GM13976 (cell line): ENCODE data around the gene ACKR4.
"Not testable (repeated sequence)": the region's sequence is repeated elsewhere in the genome, so short reads cannot be mapped to it uniquely, and the experiment has no call there.

ENCODE experiments used
- DNase-seq: peaks from one replicate; pipeline ENCODE4 v3.0.0; 2012; ENCODE audit warnings: low spot score
- CTCF ChIP-seq: IDR thresholded peaks from 2 replicates; pipeline ENCODE4 v1.5.1; 2012; ENCODE audit warnings: borderline replicate concordance, mild to moderate bottlenecking; ENCODE audit not compliant: insufficient read depth; ENCODE audit errors: extremely low read depth, missing control alignments, control extremely low read depth
- in situ Hi-C: fragments of 300-500 bp; cut with MboI; formaldehyde crosslinking; loops from one replicate; pipeline ENCODE4 v1.12.0; 2022; ENCODE audit warnings: low sequenced_read_pairs, mixed read lengths, inconsistent platforms; ENCODE audit not compliant: unreplicated experiment

Gene ACKR4

DNA sequence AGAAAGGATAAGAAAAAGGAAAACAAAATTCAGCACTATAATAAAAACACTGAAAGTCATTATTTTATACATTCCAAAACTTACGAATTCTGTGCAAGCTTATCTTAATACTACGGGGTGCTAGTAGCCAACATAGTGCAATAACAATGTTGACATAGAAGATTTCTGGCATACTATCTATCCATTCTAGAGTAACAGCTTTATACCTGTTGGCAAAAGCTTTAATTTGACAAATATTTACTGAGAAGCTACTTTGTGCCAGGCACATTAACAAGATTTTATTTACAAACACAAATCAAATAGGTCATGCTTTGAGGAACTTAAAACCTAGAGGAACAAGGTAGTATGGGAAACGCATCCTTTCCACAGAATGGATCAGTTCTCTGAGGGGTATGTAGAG lies 1.1 kb downstream of the ACKR4 start:
- TF ChIP-seq CTCF, result no peak
- DNase-seq, result no peak
- in situ Hi-C loops, result no loop called here

GRCh38 chr3:132600614-132601013 lies 3.5 kb downstream of the ACKR4 start:
- in situ Hi-C loops, DNase-seq: not testable (repeated sequence)

DNA sequence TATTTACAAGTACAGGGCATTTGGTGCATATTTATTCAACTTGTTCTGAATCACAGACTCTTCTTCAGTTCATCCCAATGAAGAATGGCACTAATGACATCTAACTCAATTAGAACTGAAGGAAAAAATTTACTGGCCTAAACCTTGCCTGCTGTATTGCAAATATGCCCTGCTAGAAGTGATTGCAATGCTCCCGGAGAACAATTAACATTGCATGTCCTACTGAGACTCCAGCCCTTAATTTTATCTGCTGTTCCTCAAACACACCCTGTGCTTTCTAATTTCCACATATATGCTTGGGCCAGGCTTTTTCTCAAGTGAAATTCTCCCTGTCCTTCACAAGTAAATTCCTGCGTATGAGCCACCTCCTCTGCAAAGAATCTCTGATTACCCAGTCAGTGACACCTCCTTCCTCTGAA lies 8.3 kb downstream of the ACKR4 start:
- DNase-seq, result no peak
- no peak for TF ChIP-seq CTCF
- in situ Hi-C loops, result no loop called here

GRCh38 chr3:132606085-132606484 lies 9.0 kb downstream of the ACKR4 start:
- no peak for TF ChIP-seq CTCF
- DNase-seq, result no peak
- in situ Hi-C loops, result no loop called here

GRCh38 chr3:132606620-132607019 lies 9.6 kb downstream of the ACKR4 start:
- DNase-seq, in situ Hi-C loops: not testable (repeated sequence)

- not testable (repeated sequence) for DNase-seq
Observed at GRCh38 chr3:132615301-132615700, 18.2 kb downstream of the ACKR4 start.

DNA sequence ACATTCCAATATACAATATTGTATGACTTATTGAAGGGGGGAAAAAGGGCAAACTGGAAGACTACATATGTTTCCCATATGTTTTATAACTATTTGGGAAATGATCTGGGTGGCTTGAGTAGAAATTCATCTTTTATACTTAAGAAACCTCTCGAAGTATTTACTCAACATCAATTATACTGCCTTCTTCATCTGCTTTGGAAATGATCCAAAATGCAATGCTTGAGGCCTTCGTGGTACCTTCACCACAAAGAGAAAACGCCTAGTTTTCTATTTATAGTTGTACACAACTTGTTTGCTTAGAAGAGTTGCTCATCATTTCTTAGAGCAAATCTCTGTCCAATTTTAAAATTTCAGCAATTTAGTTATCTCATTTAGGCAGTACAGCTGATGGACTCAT lies 18.8 kb downstream of the ACKR4 start:
- no peak for DNase-seq
- TF ChIP-seq CTCF, result no peak
- in situ Hi-C loops, result no loop called here

More at GRCh38 chr3:132615301-132615700, 18.2 kb downstream of the ACKR4 start:
- in situ Hi-C loops, result not testable (repeated sequence)

DNA sequence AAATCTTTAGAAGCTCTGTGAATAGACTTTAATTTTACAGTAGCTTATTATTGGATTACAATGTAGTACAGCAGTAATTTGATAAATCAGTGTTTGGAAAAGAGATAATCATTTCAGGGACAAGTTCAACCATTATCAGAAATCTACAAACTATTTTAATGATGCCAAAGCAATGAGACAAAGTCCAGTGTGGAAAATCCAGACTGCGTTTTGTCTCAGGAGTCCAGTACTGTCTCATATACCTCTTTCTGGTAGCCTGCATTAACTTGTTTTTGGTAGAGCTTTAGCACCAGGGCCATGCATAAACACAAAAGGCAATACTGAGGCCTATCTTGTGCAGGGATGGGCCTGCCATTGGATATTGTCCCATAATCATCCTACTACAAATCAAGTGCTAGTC lies 19.7 kb downstream of the ACKR4 start:
- in situ Hi-C loops, result no loop called here
- no peak for TF ChIP-seq CTCF
- no peak for DNase-seq
